ENCODE results near the gene TECPR2. TPM values are rescaled to one million over a fixed set of nuclear protein-coding genes. Genes with fewer than 3 reads are reported as not detected.

Gene TECPR2
- total and polyA plus RNA-seq, 4 donors, result 2.0 to 12.6 (median 5.2) TPM

DNA sequence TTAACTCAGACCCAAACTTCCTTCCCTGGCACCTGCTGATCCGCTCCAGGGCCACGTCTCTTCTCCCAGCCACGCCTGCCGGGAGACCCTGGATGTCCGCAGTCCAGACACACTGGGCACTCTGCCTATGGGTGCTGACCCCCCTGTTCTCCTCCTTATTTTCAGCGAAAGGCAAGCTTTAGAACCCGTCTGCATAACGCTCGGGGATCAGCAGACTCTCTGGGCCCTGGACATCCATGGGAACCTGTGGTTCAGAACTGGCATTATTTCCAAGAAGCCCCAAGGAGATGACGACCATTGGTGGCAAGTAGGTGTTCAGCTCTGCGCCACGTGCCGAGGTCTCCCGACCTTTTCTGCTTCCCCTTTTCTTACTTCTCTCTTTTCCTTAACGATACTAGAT, 82.9 kb downstream of the TECPR2 start:
- no peaks in the 10 kb centered on the region for H3K4me1 ChIP-seq (ENCODE audit: control insufficient read depth in 4 of 4, insufficient read depth in 4 of 4, low read length in 3 of 4)
- no peak overlapping the region for H3K4me3 ChIP-seq (ENCODE audit: low read depth in 1 of 3, low read length in 3 of 3)
- DNase-seq (ENCODE audit: low spot score), result no peak
- H3K27ac ChIP-seq (ENCODE audit: low read depth in 1 of 2, low read length in 2 of 2), result no peak overlapping the region
- 95% methylated on average over 15 of the region's 15 CpGs for WGBS
- H3K9me3 ChIP-seq (ENCODE audit: control insufficient read depth in 4 of 4, low read length in 3 of 4), result no peaks in the 10 kb centered on the region
- H3K36me3 ChIP-seq (ENCODE audit: control insufficient read depth in 4 of 4, insufficient read depth in 3 of 4, low read depth in 1 of 4, low read length in 3 of 4), result peaks cover 8 to 59% (median 21%) of the 10 kb centered on the region in 4 donors
- H3K9ac ChIP-seq (ENCODE audit: low read depth in 1 of 2, low read length in 2 of 2), result no peak overlapping the region
- H3K27me3 ChIP-seq (ENCODE audit: control insufficient read depth in 4 of 4, insufficient read depth in 4 of 4, low read length in 3 of 4), result no peaks in the 10 kb centered on the region
- TF ChIP-seq RXRA (IDR thresholded peaks at IDR 0.05) (no peak), RAD21 (IDR thresholded peaks at IDR 0.05) (no peak), NR2F2 (IDR thresholded peaks at IDR 0.05) (no peak), EGR1 (IDR thresholded peaks at IDR 0.05; ENCODE audit: low read depth in 2 of 2) (no peak), FOXA2 (IDR thresholded peaks at IDR 0.05) (no peak), HNF4A (conservative IDR thresholded peaks at IDR 0.05) (no peak), YY1 (IDR thresholded peaks at IDR 0.05) (no peak), GABPA (IDR thresholded peaks at IDR 0.05 in 1 of 2, conservative IDR thresholded peaks at IDR 0.05 in 1 of 2) (no peak), SP1 (IDR thresholded peaks at IDR 0.05) (no peak), TAF1 (conservative IDR thresholded peaks at IDR 0.05) (no peak), FOXA1 (IDR thresholded peaks at IDR 0.05) (no peak), HNF4G (IDR thresholded peaks at IDR 0.05) (no peak), JUND (IDR thresholded peaks at IDR 0.05) (no peak)
- TF ChIP-seq, protein P1, sequence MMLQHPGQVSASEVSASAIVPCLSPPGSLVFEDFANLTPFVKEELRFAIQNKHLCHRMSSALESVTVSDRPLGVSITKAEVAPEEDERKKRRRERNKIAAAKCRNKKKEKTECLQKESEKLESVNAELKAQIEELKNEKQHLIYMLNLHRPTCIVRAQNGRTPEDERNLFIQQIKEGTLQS (IDR thresholded peaks at IDR 0.05), result no peak
- TF ChIP-seq, protein P2, sequence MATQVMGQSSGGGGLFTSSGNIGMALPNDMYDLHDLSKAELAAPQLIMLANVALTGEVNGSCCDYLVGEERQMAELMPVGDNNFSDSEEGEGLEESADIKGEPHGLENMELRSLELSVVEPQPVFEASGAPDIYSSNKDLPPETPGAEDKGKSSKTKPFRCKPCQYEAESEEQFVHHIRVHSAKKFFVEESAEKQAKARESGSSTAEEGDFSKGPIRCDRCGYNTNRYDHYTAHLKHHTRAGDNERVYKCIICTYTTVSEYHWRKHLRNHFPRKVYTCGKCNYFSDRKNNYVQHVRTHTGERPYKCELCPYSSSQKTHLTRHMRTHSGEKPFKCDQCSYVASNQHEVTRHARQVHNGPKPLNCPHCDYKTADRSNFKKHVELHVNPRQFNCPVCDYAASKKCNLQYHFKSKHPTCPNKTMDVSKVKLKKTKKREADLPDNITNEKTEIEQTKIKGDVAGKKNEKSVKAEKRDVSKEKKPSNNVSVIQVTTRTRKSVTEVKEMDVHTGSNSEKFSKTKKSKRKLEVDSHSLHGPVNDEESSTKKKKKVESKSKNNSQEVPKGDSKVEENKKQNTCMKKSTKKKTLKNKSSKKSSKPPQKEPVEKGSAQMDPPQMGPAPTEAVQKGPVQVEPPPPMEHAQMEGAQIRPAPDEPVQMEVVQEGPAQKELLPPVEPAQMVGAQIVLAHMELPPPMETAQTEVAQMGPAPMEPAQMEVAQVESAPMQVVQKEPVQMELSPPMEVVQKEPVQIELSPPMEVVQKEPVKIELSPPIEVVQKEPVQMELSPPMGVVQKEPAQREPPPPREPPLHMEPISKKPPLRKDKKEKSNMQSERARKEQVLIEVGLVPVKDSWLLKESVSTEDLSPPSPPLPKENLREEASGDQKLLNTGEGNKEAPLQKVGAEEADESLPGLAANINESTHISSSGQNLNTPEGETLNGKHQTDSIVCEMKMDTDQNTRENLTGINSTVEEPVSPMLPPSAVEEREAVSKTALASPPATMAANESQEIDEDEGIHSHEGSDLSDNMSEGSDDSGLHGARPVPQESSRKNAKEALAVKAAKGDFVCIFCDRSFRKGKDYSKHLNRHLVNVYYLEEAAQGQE (IDR thresholded peaks at IDR 0.05), result no peak
- TF ChIP-seq, protein P3, sequence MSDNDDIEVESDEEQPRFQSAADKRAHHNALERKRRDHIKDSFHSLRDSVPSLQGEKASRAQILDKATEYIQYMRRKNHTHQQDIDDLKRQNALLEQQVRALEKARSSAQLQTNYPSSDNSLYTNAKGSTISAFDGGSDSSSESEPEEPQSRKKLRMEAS (IDR thresholded peaks at IDR 0.05), result no peak
- TF ChIP-seq, protein P4, sequence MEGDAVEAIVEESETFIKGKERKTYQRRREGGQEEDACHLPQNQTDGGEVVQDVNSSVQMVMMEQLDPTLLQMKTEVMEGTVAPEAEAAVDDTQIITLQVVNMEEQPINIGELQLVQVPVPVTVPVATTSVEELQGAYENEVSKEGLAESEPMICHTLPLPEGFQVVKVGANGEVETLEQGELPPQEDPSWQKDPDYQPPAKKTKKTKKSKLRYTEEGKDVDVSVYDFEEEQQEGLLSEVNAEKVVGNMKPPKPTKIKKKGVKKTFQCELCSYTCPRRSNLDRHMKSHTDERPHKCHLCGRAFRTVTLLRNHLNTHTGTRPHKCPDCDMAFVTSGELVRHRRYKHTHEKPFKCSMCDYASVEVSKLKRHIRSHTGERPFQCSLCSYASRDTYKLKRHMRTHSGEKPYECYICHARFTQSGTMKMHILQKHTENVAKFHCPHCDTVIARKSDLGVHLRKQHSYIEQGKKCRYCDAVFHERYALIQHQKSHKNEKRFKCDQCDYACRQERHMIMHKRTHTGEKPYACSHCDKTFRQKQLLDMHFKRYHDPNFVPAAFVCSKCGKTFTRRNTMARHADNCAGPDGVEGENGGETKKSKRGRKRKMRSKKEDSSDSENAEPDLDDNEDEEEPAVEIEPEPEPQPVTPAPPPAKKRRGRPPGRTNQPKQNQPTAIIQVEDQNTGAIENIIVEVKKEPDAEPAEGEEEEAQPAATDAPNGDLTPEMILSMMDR (IDR thresholded peaks at IDR 0.05; ENCODE audit: low read depth, low read length, missing input control), result no peak
- TF ChIP-seq, protein P5, sequence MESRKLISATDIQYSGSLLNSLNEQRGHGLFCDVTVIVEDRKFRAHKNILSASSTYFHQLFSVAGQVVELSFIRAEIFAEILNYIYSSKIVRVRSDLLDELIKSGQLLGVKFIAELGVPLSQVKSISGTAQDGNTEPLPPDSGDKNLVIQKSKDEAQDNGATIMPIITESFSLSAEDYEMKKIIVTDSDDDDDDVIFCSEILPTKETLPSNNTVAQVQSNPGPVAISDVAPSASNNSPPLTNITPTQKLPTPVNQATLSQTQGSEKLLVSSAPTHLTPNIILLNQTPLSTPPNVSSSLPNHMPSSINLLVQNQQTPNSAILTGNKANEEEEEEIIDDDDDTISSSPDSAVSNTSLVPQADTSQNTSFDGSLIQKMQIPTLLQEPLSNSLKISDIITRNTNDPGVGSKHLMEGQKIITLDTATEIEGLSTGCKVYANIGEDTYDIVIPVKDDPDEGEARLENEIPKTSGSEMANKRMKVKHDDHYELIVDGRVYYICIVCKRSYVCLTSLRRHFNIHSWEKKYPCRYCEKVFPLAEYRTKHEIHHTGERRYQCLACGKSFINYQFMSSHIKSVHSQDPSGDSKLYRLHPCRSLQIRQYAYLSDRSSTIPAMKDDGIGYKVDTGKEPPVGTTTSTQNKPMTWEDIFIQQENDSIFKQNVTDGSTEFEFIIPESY (IDR thresholded peaks at IDR 0.05), result no peak
